HepG2 (cell line): ENCODE measurements around the gene C20orf141. TPM values are rescaled to one million over a fixed set of nuclear protein-coding genes. Genes with fewer than 3 reads are reported as not detected.

Experiments
- ATAC-seq: fragments of 200-7000 bp; cut with Tn5 transposase; 3 replicates; pipeline ENCODE4 v1.9.1; 2020; ENCODE audit warnings: mild to moderate bottlenecking, moderate library complexity
- BruUV-seq: library from RNA; stranded (reverse); fragments of 400-500 nt; replicated peaks from 2 replicates; lab custom pipeline; 2021; lab: Mats Ljungman, UMichigan
- CTCF ChIA-PET: fragments of 300-600 bp; formaldehyde crosslinking; extraction: SDS; loops from one replicate; lab custom pipeline; 2021; ENCODE audit warnings: low total read pairs, inconsistent platforms, low intra/inter-chr PET ratio; lab: Yijun Ruan, JAX
- POLR2A ChIA-PET: fragments of 350-600 bp; sonication (Branson Sonifier 250); formaldehyde crosslinking; loops from one replicate; lab custom pipeline; 2020; ENCODE audit warnings: antibody characterized with exemption, inconsistent platforms; lab: Yijun Ruan, JAX
- DNase-seq: peaks from one replicate; pipeline ENCODE4 v3.0.0-alpha.2; 2015; ENCODE audit warnings: low spot score
- FAIRE-seq: peaks from 3 replicates; lab custom pipeline; 2011; peaks lifted over from hg19 to GRCh38; lab: Jason Lieb, UNC
- H2AFZ ChIP-seq: one replicate; pipeline ENCODE4 v1.6.1; 2011; ENCODE audit warnings: low read length, inconsistent platforms
- H3K27ac ChIP-seq: fragments of 300-600 bp; 3 replicates; pipeline ENCODE4 v1.8.0; 2011; ENCODE audit warnings: mixed run types, mild to moderate bottlenecking, mixed read lengths, low read length, inconsistent platforms; ENCODE audit not compliant: insufficient read depth; ENCODE audit errors: extremely low read length
- H3K27me3 ChIP-seq, 2 experiments: fragments of 200-600 bp in 1 of 2; 2 replicates in 1 of 2; 3 replicates in 1 of 2; pipeline versions ENCODE4 v1.6.0 to v1.8.0; 2011; ENCODE audit warnings: low read length in 2 of 2, mild to moderate bottlenecking in 2 of 2, moderate library complexity in 2 of 2, inconsistent platforms in 1 of 2; ENCODE audit not compliant: insufficient read depth in 2 of 2, control insufficient read depth in 1 of 2
- H3K36me3 ChIP-seq, 2 experiments: fragments of 200-600 bp in 1 of 2; replicated peaks in 1 of 2; 2 replicates in 1 of 2; 3 replicates in 1 of 2; pipeline versions ENCODE4 v1.5.1 to v1.8.0; 2011; ENCODE audit warnings: low read length in 2 of 2, inconsistent platforms in 1 of 2; ENCODE audit not compliant: insufficient read depth in 2 of 2, control insufficient read depth in 1 of 2
- H3K4me1 ChIP-seq: 2 replicates; pipeline ENCODE4 v1.5.1; 2012; ENCODE audit warnings: low read length, inconsistent platforms; ENCODE audit not compliant: insufficient read depth
- H3K4me2 ChIP-seq: 2 replicates; pipeline ENCODE4 v1.6.0; 2011; ENCODE audit warnings: low read depth, low read length, inconsistent platforms
- H3K4me3 ChIP-seq, 3 experiments: fragments of 200-600 bp in 1 of 3; sonication (generic), shearing (Covaris generic) in 1 of 3; replicated peaks in 1 of 3; 2 replicates each; pipeline ENCODE4 v1.5.1; 2011 to 2016; ENCODE audit warnings: low read length in 3 of 3, inconsistent platforms in 2 of 3, low read depth in 2 of 3, mild to moderate bottlenecking in 2 of 3, control low read depth in 1 of 3, mixed read lengths in 1 of 3; ENCODE audit not compliant: insufficient read depth in 1 of 3
- H3K79me2 ChIP-seq: one replicate; pipeline ENCODE4 v1.6.1; 2011; ENCODE audit warnings: low read length, inconsistent platforms; ENCODE audit not compliant: insufficient read depth
- H3K9ac ChIP-seq: 2 replicates; pipeline ENCODE4 v1.6.0; 2011; ENCODE audit warnings: mild to moderate bottlenecking, low read depth, low read length, inconsistent platforms; ENCODE audit not compliant: insufficient read depth
- H3K9me3 ChIP-seq: 2 replicates; pipeline ENCODE4 v1.5.1; 2012; ENCODE audit warnings: mild to moderate bottlenecking, low read length
- H4K20me1 ChIP-seq: 2 replicates; pipeline ENCODE4 v1.6.0; 2011; ENCODE audit warnings: inconsistent platforms, mild to moderate bottlenecking, low read length, moderate library complexity; ENCODE audit not compliant: insufficient read depth
- CC2D1A ChIP-seq: sonication (generic); formaldehyde crosslinking; IDR thresholded peaks from 2 replicates; pipeline ENCODE4 v1.8.1; 2023; ENCODE audit warnings: mild to moderate bottlenecking, missing genetic modification reagents
- ZNF660 ChIP-seq: sonication (generic); formaldehyde crosslinking; IDR thresholded peaks from 2 replicates; pipeline ENCODE4 v1.5.1; 2020; ENCODE audit warnings: mild to moderate bottlenecking, low read depth, missing genetic modification reagents, borderline replicate concordance
- ZNF850 ChIP-seq: sonication (generic); formaldehyde crosslinking; conservative IDR thresholded peaks from 2 replicates; pipeline ENCODE4 v1.9.0; 2021; ENCODE audit warnings: mild to moderate bottlenecking, missing genetic modification reagents
- WGBS: methylation state at CpG from one replicate; pipeline ENCODE4 v1.1.6; 2017; ENCODE audit warnings: low lambda C conversion rate; 5-methylcytosine and 5-hydroxymethylcytosine counted together
- in situ Hi-C: cut with HindIII; loops from 2 replicates; pipeline ENCODE4 v1.10.0; 2017; ENCODE audit warnings: low pct_unique_long_range_greater_than_20kb; ENCODE audit not compliant: extremely low pct_ligation_motif_present
- intact Hi-C: fragments of 100-400 bp; cut with micrococcal nuclease; formaldehyde crosslinking; loops from one replicate; pipeline ENCODE4 v1.10.0; 2022; ENCODE audit not compliant: unreplicated experiment
- polyA plus RNA-seq, 8 experiments: library from polyadenylated mRNA; depleted of rRNA in 3 of 8; stranded (reverse) in 7 of 8; unstranded in 1 of 8; fragments of >200 nt; fragmentation: Illumina TruSeq in 4 of 8; extraction: Trizol in 4 of 8; gene quantifications; 2 replicates each; pipeline versions ENCODE4 v1.2.1 to v1.2.3, GENCODE V29; 2011 to 2016; ENCODE audit warnings: low read depth in 4 of 8, missing spikeins in 1 of 8, mixed read lengths in 1 of 8; ENCODE audit not compliant: insufficient read depth in 1 of 8
- total RNA-seq, 5 experiments: library from RNA; depleted of rRNA; stranded (reverse); fragments of >200 nt; fragmentation: Illumina TruSeq; extraction: Trizol; gene quantifications; 2 replicates each; pipeline ENCODE4 v1.2.3, GENCODE V29; 2016; ENCODE audit warnings: low read depth in 1 of 5
- TF ChIP-seq, protein P1 (sequence below), 2 experiments: sonication (generic) in 1 of 2; formaldehyde crosslinking in 1 of 2; IDR thresholded peaks; 2 replicates each; pipeline versions ENCODE4 v1.5.1 to v1.6.1; 2011 to 2020; ENCODE audit warnings: borderline replicate concordance in 1 of 2, low read depth in 1 of 2, low read length in 1 of 2, mild to moderate bottlenecking in 1 of 2, missing genetic modification reagents in 1 of 2, moderate library complexity in 1 of 2
- TF ChIP-seq, protein P2 (sequence below): sonication (generic); formaldehyde crosslinking; IDR thresholded peaks from 2 replicates; pipeline ENCODE4 v1.5.1; 2020; ENCODE audit warnings: missing genetic modification reagents, mild to moderate bottlenecking, borderline replicate concordance

C20orf141 gene
- total and polyA plus RNA-seq, 2 of the 13 experiments (the other 11 are each of a cell fraction or from before 2014, with no cell fraction given) = not detected

DNA sequence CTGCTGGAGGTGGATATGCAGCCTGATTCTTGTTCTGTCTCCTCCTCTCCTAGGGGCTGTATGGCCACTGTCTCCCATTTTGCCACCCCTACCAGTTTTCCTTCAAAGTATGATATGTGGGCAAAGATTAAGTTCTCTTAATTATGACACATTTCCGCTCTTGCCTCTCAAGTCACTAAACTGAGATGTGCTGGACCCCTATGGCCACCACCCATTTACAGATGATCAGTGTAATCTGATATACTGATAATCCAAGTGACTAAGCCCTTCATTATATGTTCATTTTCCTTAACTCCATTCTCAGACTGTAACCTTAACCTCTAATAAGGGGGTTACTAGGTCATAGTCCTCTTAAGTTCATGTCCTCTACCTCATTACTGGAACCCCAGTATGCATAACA, 711 bp upstream of the C20orf141 start:
- TF ChIP-seq CC2D1A (CRISPR knock-in tag) (no peak), ZNF660 (CRISPR knock-in tag) (no peak), ZNF850 (CRISPR knock-in tag) (no peak)
- TF ChIP-seq, protein P1, sequence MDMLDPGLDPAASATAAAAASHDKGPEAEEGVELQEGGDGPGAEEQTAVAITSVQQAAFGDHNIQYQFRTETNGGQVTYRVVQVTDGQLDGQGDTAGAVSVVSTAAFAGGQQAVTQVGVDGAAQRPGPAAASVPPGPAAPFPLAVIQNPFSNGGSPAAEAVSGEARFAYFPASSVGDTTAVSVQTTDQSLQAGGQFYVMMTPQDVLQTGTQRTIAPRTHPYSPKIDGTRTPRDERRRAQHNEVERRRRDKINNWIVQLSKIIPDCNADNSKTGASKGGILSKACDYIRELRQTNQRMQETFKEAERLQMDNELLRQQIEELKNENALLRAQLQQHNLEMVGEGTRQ (IDR thresholded peaks at IDR 0.05; ENCODE audit: low read depth, low read length) = no peak
- TF ChIP-seq, protein P1 (CRISPR knock-in tag; IDR thresholded peaks at IDR 0.05; ENCODE audit: borderline replicate concordance) = no peak
- TF ChIP-seq, protein P2, sequence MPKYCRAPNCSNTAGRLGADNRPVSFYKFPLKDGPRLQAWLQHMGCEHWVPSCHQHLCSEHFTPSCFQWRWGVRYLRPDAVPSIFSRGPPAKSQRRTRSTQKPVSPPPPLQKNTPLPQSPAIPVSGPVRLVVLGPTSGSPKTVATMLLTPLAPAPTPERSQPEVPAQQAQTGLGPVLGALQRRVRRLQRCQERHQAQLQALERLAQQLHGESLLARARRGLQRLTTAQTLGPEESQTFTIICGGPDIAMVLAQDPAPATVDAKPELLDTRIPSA (CRISPR knock-in tag) = no peak
- TF ChIP-seq, all 625 proteins: peak for 0
- in situ Hi-C loops (no loop called here), intact Hi-C loops (no loop called here)
- no peaks in the 10 kb centered on the region for H3K79me2 ChIP-seq
- FAIRE-seq = no peak
- DNase-seq = no peak
- H3K9ac ChIP-seq = no peak overlapping the region
- H3K36me3 ChIP-seq = no peaks in the 10 kb centered on the region
- H3K27ac ChIP-seq = no peak overlapping the region
- H3K9me3 ChIP-seq = 0 out of 2 replicates have a peak, but pooled peaks cover 5% of the 10 kb centered on the region
- ATAC-seq = no peak
- WGBS = 54% methylated on average over 1 of the region's 1 CpG
- peaks cover 0 to 63% of the 10 kb centered on the region in 2 experiments; a peak in 4 of 5 replicates for H3K27me3 ChIP-seq
- BruUV-seq = no TSS peak
- no peak overlapping the region for H3K4me3 ChIP-seq
- H4K20me1 ChIP-seq = no peaks in the 10 kb centered on the region
- ChIA-PET POLR2A (no interaction called here), CTCF (no interaction called here)
- H3K4me1 ChIP-seq = no peaks in the 10 kb centered on the region
- H2AFZ ChIP-seq = no peak overlapping the region
- no peak overlapping the region for H3K4me2 ChIP-seq
